Thoracic aorta (tissue), 2 donors: ENCODE data around the gene ACOT9. TPM values are rescaled to one million over a fixed set of nuclear protein-coding genes. Genes with fewer than 3 reads are reported as not detected.

ENCODE experiments used
- total RNA-seq, 2 donors: library from RNA; depleted of rRNA; stranded (reverse); fragments of >200 nt; gene quantifications; one replicate each; pipeline versions ENCODE4 v1.1.0 to v1.2.3, GENCODE V29; 2016

ACOT9 gene
- total RNA-seq, 2 donors from 2014 or later, result 57.7 to 62.5 TPM

Other genes with a start within 250 kb of the ACOT9 start
- gene PRDX4, start 75.8 kb downstream of the ACOT9 start, total RNA-seq, result 100 to 1,000 TPM in 1 of 2 donors, 10 to 100 TPM in 1; 62.2 to 117 TPM
- 100 to 1,000 TPM; 660 to 763 TPM for gene SAT1, start 39.9 kb upstream of the ACOT9 start, total RNA-seq
- gene APOO, start 164.7 kb upstream of the ACOT9 start, total RNA-seq, result 1 to 10 TPM; 1.5 to 5.1 TPM
- gene CXorf58, start 164.7 kb upstream of the ACOT9 start, total RNA-seq, result not detected